ENCODE data around the gene CD44.
"Not testable (repeated sequence)": the region's sequence is repeated elsewhere in the genome, so short reads cannot be mapped to it uniquely, and the experiment has no call there.

Gene CD44

GRCh38 chr11:35100013-35100383 is 39.0 kb upstream of the CD44 start:
- TF ChIP-seq Cebpa-rat (IDR thresholded peaks at IDR 0.05), result no peak
- Histone ChIP-seq H4K20me1 (no peaks in the 10 kb centered on the region), H3K27ac (no peak overlapping the region), H3K36me3 (peaks cover 0 to 20% (median 0%) of the 10 kb centered on the region in 11 experiments; a peak in 1 of 22 replicates), H3K4me1 (peaks cover 15 to 28% (median 19%) of the 10 kb centered on the region in 10 experiments), H3K4me2 (no peak overlapping the region), H3K27me3 (no peaks in the 10 kb centered on the region), H3K9ac (no peak overlapping the region), H3K9me3 (replicated peaks in 1 of 11) (peaks cover 0 to 46% (median 27%) of the 10 kb centered on the region in 11 experiments; a peak in 17 of 22 replicates), H3K4me3 (no peak overlapping the region)

- Histone ChIP-seq H3K27ac (no peak overlapping the region), H4K20me1 (no peaks in the 10 kb centered on the region), H3K9me3 (replicated peaks in 1 of 11) (peaks cover 0 to 39% (median 20%) of the 10 kb centered on the region in 11 experiments; a peak in 16 of 22 replicates), H3K4me2 (no peak overlapping the region), H3K4me1 (peaks cover 21 to 34% (median 31%) of the 10 kb centered on the region in 10 experiments), H3K9ac (no peak overlapping the region), H3K27me3 (no peaks in the 10 kb centered on the region), H3K36me3 (peaks cover 0 to 20% (median 0%) of the 10 kb centered on the region in 11 experiments; a peak in 1 of 22 replicates), H3K4me3 (no peak overlapping the region)
- no peak for TF ChIP-seq Cebpa-rat (IDR thresholded peaks at IDR 0.05)
Observed at GRCh38 chr11:35101223-35101622, 37.7 kb upstream of the CD44 start.

GRCh38 chr11:35102267-35102666 is 36.7 kb upstream of the CD44 start:
- H3K4me2 ChIP-seq, result no peak overlapping the region
- H3K4me1 ChIP-seq, result peaks cover 21 to 43% (median 41%) of the 10 kb centered on the region in 10 experiments
- no peaks in the 10 kb centered on the region for H4K20me1 ChIP-seq
- H3K9me3 ChIP-seq (replicated peaks in 1 of 11), result peaks cover 0 to 34% (median 14%) of the 10 kb centered on the region in 11 experiments; a peak in 14 of 22 replicates
- TF ChIP-seq Cebpa-rat (IDR thresholded peaks at IDR 0.05), result no peak
- no peaks in the 10 kb centered on the region for H3K27me3 ChIP-seq
- no peak overlapping the region for H3K4me3 ChIP-seq
- H3K9ac ChIP-seq, result no peak overlapping the region
- no peak overlapping the region for H3K27ac ChIP-seq
- H3K36me3 ChIP-seq, result peaks cover 0 to 14% (median 0%) of the 10 kb centered on the region in 11 experiments; a peak in 1 of 22 replicates

- TF ChIP-seq Cebpa-rat (IDR thresholded peaks at IDR 0.05), result no peak
- H3K4me1 ChIP-seq, result peaks cover 34 to 56% (median 55%) of the 10 kb centered on the region in 10 experiments
- H4K20me1 ChIP-seq, result no peaks in the 10 kb centered on the region
- H3K4me3 ChIP-seq, result no peak overlapping the region
- 0 out of 22 replicates have a peak, but pooled peaks cover 0 to 14% (median 0%) of the 10 kb centered on the region in 11 experiments for H3K36me3 ChIP-seq
- H3K27ac ChIP-seq, result no peak overlapping the region
- peaks cover 0 to 32% (median 19%) of the 10 kb centered on the region in 11 experiments; a peak in 15 of 22 replicates for H3K9me3 ChIP-seq (replicated peaks in 1 of 11)
- peak overlapping the region in 7 of 11 experiments; percentile 10 to 97 (median 26); a peak in 11 of 22 replicates for H3K4me2 ChIP-seq
- no peaks in the 10 kb centered on the region for H3K27me3 ChIP-seq
- no peak overlapping the region for H3K9ac ChIP-seq
Observed at GRCh38 chr11:35103366-35104208, 35.4 kb upstream of the CD44 start.

- H3K4me2 ChIP-seq, result peak overlapping the region in 8 of 11 experiments; percentile 77 to 97 (median 91); a peak in 13 of 22 replicates
- no peak overlapping the region for H3K27ac ChIP-seq
- no peak overlapping the region for H3K4me3 ChIP-seq
Observed at GRCh38 chr11:35104655-35105054, 34.3 kb upstream of the CD44 start.

GRCh38 chr11:35105319-35106079 is 33.5 kb upstream of the CD44 start:
- H3K27ac ChIP-seq, result peak overlapping the region in 4 of 11 experiments; percentile 6 to 61 (median 37); a peak in 5 of 22 replicates
- 0 out of 22 replicates have a peak, but pooled peaks cover 0 to 14% (median 0%) of the 10 kb centered on the region in 11 experiments for H3K36me3 ChIP-seq
- 0 out of 22 replicates have a peak, but pooled peaks of 1 of the 11 experiments have one; percentile 2 for TF ChIP-seq Cebpa-rat (IDR thresholded peaks at IDR 0.05)
- peaks cover 53 to 75% (median 74%) of the 10 kb centered on the region in 10 experiments for H3K4me1 ChIP-seq
- no peaks in the 10 kb centered on the region for H3K27me3 ChIP-seq
- H3K9ac ChIP-seq, result no peak overlapping the region
- H3K9me3 ChIP-seq (replicated peaks in 1 of 11), result peaks cover 0 to 37% (median 18%) of the 10 kb centered on the region in 11 experiments; a peak in 16 of 22 replicates
- no peak overlapping the region for H3K4me3 ChIP-seq
- no peaks in the 10 kb centered on the region for H4K20me1 ChIP-seq
- H3K4me2 ChIP-seq, result peak overlapping the region; percentile 77 to 97 (median 90); a peak in 21 of 22 replicates

More at GRCh38 chr11:35104655-35105054, 34.3 kb upstream of the CD44 start:
- Histone ChIP-seq H3K9ac (no peak overlapping the region), H3K36me3 (0 out of 22 replicates have a peak, but pooled peaks cover 0 to 14% (median 0%) of the 10 kb centered on the region in 11 experiments), H3K27me3 (no peaks in the 10 kb centered on the region), H3K4me1 (peaks cover 45 to 66% (median 65%) of the 10 kb centered on the region in 10 experiments), H4K20me1 (no peaks in the 10 kb centered on the region), H3K9me3 (replicated peaks in 1 of 11) (peaks cover 0 to 38% (median 20%) of the 10 kb centered on the region in 11 experiments; a peak in 16 of 22 replicates)
- no peak for TF ChIP-seq Cebpa-rat (IDR thresholded peaks at IDR 0.05)

GRCh38 chr11:35106595-35106994 is 32.4 kb upstream of the CD44 start:
- H3K4me1 ChIP-seq, result peaks cover 64 to 86% (median 85%) of the 10 kb centered on the region in 10 experiments
- TF ChIP-seq Cebpa-rat (IDR thresholded peaks at IDR 0.05), result no peak
- H3K27ac ChIP-seq, result peak overlapping the region in 9 of 11 experiments; percentile 24 to 61 (median 56); a peak in 16 of 22 replicates

GRCh38 chr11:35107861-35108260 is 31.1 kb upstream of the CD44 start:
- peak overlapping the region; percentile 77 to 97 (median 90) for H3K4me2 ChIP-seq
- no peak for TF ChIP-seq Cebpa-rat (IDR thresholded peaks at IDR 0.05)
- no peak overlapping the region for H3K4me3 ChIP-seq
- no peaks in the 10 kb centered on the region for H3K27me3 ChIP-seq
- H3K27ac ChIP-seq, result peak overlapping the region in 9 of 11 experiments; percentile 24 to 61 (median 56); a peak in 14 of 22 replicates
- H4K20me1 ChIP-seq, result no peaks in the 10 kb centered on the region
- no peaks in the 10 kb centered on the region for H3K36me3 ChIP-seq
- peaks cover 0 to 19% (median 4%) of the 10 kb centered on the region in 11 experiments; a peak in 10 of 22 replicates for H3K9me3 ChIP-seq (replicated peaks in 1 of 11)
- H3K4me1 ChIP-seq, result peaks cover 71 to 92% (median 87%) of the 10 kb centered on the region in 10 experiments
- no peak overlapping the region; a peak in 1 of 22 replicates for H3K9ac ChIP-seq

More at GRCh38 chr11:35106595-35106994, 32.4 kb upstream of the CD44 start:
- Histone ChIP-seq H3K4me3 (peak overlapping the region in 4 of 10 experiments; percentile 20 to 37 (median 24); a peak in 5 of 20 replicates), H3K4me2 (peak overlapping the region; percentile 77 to 97 (median 90)), H3K36me3 (0 out of 22 replicates have a peak, but pooled peaks cover 0 to 10% (median 0%) of the 10 kb centered on the region in 11 experiments), H3K9ac (peak overlapping the region in 6 of 11 experiments; percentile 16 to 48 (median 40); a peak in 10 of 22 replicates), H3K9me3 (replicated peaks in 1 of 11) (peaks cover 0 to 26% (median 14%) of the 10 kb centered on the region in 11 experiments; a peak in 15 of 22 replicates), H3K27me3 (no peaks in the 10 kb centered on the region), H4K20me1 (no peaks in the 10 kb centered on the region)

- H3K36me3 ChIP-seq, H3K4me3 ChIP-seq, H3K9ac ChIP-seq, H4K20me1 ChIP-seq, H3K27me3 ChIP-seq: not testable (repeated sequence)
- Histone ChIP-seq H3K27ac (peak overlapping the region in 9 of 11 experiments; percentile 6 to 61 (median 38); a peak in 8 of 22 replicates), H3K4me2 (peak overlapping the region; percentile 77 to 97 (median 90)), H3K9me3 (replicated peaks in 1 of 11) (peaks cover 0 to 16% (median 4%) of the 10 kb centered on the region in 11 experiments; a peak in 9 of 22 replicates), H3K4me1 (peaks cover 71 to 89% (median 85%) of the 10 kb centered on the region in 10 experiments)
Observed at GRCh38 chr11:35108336-35108735, 30.6 kb upstream of the CD44 start.

Measured in BLaER1 treated with 17β-estradiol and CSF1 and Interleukin-3, amounts not matched to agents 10 nM and 100 nM (cell line).